Inferior parietal cortex (tissue), 1 donor: ENCODE results near the gene CMTM7.

Experiments
- DNase-seq: peaks from one replicate; pipeline ENCODE4 v3.0.0-alpha.2; 2016; ENCODE audit errors: extremely low spot score

Gene CMTM7

DNA sequence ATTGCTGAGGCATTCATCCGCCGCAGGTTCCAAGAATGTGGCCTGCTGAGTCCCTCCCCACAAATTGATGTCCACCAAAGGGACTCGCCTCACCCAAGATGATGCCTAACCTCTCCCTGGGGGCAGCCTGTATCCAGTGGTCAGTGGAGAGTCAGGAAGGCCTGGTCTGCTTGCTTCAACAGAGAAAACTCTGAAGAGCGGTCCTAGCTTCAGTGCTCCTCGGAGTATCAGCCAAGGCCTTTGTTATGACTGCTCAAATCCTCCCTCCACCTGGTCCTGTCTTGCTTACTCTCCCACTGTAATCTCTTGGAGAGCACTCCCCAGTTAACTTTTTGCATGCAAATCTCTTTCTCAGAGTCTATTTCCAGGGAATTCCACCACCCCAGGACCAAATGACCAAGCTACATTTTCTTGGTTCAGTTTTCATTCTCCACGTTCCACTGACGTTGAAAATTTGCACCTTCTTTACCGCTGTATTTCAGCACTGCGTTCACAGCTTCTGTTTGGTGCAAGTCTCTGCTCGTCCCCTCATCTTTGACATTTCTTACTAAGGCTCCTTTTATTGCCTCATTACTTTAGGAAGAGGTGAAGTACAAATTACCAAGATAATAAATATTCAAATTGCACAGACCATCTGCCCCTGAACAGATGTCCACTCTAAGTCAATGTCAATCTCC, 22.3 kb downstream of the CMTM7 start:
- DNase-seq: no peak

GRCh38 chr3:32414522-32415202, 23.0 kb downstream of the CMTM7 start:
- no peak for DNase-seq

GRCh38 chr3:32419742-32420125, 28.1 kb downstream of the CMTM7 start:
- DNase-seq: no peak

DNA sequence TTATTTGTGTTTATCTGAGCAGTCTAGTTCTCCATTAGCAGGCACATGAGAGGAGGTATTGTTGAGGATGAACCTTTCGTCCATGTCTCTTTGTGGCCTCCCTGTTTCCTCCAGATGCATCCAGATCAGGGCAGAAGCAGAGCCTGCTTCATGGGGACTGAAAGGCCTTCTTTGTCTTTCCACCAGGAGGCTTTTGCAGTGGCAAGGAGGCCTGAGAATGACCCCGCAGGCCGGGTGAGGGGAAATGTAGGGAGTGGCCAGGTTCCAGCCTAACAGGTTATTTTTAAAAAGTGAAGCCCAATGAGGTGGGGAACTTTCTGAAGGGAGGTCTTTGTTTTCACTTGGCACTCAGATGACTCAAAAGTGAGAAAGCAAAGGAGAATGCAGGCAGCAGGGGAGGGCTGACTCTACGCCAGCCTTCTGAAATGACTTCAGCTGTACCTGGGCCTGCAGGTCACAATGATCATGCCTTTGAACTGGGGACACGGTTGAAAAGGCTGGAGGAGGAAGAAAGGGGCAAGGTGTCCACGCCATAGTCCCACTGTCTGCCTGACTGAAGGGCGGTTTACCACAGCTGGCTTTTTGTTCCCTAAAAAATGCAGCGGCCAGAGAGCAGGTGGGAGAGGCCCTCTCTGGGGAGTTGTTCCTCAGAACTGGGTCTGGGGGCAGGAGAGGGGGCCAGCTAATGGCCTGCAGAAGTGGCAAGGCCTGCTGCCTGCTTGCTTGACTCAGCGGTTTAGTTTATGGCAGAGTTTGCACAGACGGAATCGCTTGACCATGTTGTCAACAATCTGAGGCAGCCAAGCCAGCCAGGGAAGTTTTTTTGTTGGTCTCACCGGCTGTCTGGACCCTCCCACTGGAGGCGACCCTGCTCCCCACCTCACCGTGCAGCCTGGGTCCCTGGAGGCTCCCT, 28.7 kb downstream of the CMTM7 start:
- no peak for DNase-seq

GRCh38 chr3:32421185-32421584, 29.5 kb downstream of the CMTM7 start:
- no peak for DNase-seq

DNA sequence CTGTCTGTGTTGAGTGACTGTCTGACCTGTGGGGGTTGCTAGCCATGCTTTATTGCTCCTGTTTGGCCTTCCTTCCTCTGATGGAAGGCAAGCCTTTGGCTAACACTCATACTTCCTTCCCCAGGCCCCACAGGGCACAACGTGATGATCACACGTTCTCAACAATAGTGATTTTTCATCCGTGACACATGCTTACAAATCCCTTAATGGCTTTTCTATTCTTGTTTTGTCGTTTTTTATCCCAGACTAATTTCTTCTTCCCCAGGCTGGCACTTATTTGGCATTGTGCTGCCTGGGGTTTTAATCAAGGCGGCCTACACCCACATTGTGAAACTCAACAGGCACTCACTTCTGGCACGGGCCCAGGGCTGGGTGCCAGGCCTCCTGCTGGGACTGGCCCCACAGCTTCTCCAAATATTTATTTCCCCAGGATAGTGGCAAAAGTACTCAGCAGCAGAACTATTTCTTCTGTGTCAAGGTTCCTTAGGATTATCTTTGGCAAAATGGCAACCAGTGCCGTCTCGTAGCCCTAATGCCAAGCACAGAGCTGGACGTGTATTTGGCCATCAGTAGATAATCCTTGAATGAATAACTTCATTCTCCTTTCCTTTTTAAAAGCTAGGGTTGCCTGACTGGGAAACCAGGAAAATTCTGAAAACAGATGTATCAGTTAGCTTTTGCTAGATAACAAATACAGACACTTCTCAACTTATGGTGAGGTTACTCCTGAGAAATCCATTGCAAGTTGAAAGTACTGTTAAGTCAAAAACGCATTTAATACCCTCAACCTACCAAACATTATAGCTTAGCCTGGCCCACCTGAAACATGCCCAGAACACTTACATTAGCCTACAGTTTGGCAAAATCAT, 30.6 kb downstream of the CMTM7 start:
- no peak for DNase-seq

- DNase-seq: no peak
Observed at GRCh38 chr3:32422943-32423342, 31.3 kb downstream of the CMTM7 start.

GRCh38 chr3:32423534-32423933, 31.9 kb downstream of the CMTM7 start:
- DNase-seq: no peak

- DNase-seq: no peak
Observed at GRCh38 chr3:32423956-32424557, 32.4 kb downstream of the CMTM7 start.

DNA sequence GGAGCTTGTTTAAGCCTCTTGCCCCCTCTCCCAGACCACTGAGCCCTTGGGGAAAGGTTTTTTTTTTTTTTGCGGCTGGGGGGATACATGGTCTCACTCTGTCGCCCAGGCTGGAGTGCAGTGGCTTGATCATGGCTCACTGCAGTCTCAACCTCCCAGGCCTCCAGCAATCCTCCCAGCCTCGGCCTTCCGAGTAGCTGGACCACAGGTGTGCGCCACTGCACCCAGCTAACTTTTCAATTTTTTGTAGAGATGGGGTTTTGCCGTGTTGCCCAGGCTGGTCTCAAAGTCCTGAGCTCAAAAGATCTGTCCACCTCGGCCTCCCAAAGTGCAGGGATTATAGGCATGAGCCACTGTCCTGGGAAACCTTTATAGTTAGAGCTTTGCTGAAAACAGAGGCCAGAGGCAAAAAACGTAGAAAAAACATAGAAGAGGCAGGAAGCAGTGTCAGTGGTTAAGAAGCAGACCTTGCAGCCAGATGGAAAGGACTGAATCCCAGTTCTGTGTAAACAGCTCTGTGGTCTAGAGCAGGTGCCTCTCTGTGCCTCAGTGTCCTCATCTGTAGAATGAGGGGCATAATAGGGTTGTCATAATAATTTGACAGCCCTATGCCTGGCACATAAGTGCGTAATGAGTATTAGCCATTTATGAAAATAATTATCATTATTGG, 33.1 kb downstream of the CMTM7 start:
- no peak for DNase-seq

DNA sequence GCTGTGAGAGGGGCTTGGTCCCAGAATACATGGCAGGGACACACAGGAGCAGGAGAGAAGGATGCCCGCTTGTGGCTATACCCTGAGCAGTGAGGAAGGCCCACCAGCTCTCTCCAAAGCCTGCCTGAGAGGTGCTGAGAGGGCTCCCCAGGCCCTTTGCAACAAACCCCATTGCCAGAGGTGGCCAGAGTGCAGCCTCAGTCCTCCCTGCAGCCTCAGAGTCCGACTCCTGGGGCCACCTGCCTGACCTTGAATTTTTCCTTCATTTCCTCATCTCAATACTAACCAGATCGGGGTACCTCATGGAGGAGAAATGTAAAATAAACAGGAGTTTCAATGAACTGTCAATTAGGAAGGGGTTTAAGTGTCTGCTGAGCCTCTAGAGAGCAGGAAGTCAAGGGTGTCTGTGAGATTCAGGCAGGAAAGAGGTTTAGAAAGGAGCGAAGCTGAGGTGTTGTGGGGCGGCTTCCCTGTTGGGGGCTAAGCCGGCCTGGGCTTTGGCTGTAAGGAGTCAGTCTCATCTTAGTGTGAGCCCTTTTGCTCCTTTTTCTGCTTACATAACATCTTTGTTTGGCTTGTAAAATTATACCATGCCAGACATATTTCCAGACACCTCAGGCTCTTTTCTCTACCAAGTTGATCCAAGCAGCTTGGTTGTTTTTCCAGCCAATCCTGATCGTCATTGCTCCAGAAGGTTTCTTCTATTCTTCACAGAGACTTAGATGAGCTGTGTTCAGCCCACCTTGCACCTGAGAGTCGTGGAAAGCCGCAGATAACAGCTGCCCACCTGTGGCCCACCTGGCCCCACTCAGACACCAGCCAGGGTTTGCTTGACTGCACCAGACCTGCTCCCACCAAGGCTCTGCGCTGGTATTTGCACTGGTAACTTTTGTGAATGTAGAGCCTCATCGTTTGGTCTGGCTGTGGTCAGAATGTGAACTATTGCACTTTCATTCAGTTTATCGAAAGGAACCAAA, 36.7 kb downstream of the CMTM7 start:
- DNase-seq: no peak

DNA sequence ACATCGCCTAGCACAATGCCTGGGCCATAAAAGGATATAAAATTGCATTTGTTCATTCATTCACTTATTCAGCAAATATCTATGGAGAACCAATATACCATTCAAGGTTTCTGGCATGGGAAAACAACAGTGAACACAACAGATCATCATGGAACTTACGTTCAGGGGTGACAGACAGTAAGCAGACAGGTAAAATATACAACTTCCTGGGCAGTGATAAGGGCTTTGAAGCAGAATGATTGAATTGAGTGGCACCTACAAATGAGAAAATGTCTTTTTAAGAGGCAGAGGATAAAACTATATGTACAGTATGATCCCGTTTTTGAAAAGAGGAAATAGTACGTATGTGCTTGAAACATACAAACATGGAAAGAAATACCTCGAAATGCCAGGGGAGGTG, 39.2 kb downstream of the CMTM7 start:
- no peak for DNase-seq

GRCh38 chr3:32431481-32431880, 39.8 kb downstream of the CMTM7 start:
- no peak for DNase-seq

GRCh38 chr3:32432045-32432710, 40.5 kb downstream of the CMTM7 start:
- DNase-seq: no peak

- no peak for DNase-seq
Observed at GRCh38 chr3:32432711-32433530, 41.3 kb downstream of the CMTM7 start.

DNA sequence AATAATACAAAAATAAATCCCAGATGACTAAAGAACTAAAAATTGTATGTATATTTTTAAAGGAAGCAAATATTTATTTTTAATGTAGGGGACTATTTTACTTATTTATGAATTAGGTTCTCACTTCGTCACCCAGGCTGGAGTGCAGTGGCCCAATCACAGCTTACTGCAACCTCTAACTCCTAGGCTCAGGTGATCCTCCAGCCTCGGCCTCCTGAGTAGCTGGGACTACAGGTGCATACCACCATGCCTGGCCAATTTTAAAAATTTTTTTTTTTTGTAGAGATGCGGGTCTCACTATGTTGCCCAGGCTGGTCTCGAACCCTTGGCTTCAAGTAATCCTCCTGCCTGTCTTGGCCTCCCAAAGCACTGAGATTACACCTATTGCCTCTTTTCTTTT, 42.6 kb downstream of the CMTM7 start:
- no peak for DNase-seq

DNA sequence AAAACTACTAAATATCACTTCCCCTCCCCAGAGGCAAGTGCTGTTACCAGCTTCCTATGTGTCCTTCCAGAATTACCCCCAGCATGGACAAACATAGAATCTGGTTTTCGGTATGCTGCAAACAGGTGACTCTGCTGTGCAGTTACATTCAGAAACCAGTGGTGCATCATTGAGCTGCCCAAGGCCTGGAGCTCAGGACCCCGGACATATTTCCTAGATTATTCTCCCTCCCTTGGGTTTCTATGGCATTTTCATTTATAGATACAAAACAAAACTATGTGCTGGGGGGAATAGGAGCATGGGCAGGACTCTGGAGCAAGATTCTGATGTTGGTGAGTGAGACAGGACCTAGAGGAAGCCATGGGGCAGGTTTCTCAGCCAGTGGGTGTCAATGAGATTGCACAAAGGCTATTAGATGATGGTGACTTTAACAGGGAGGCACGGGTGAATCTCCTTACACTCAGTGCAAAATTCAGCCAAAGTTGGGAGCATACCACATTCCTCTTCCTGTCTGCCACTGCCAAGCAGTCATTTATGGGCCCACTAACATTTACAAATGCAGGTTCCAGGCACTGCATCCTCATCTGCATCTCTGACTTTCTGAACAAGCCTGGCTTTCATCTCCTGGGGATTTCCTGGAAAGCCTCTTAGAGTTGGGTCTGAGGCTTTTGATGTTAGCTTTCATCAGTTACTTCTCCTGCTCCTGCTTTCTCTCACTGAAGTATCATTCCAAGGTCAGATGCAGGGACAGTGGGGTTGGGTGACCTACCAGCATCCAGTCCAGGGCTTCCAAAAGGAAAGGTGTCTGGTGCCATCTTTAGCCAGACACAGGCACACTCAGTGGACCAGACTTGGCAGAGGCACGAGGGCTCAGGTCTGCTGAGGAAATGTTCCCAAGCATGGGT, 44.5 kb downstream of the CMTM7 start:
- no peak for DNase-seq
